PC-9 (cell line): ENCODE measurements around the gene RAD21L1. TPM values are rescaled to one million over a fixed set of nuclear protein-coding genes. Genes with fewer than 3 reads are reported as not detected.

ENCODE experiments used
- BruUV-seq: library from RNA; stranded (reverse); fragments of 400-500 nt; replicated peaks from 2 replicates; lab custom pipeline; 2021; lab: Mats Ljungman, UMichigan
- CTCF ChIA-PET: fragments of 300-600 bp; sonication (Branson Sonifier 250); formaldehyde crosslinking; loops from one replicate; lab custom pipeline; 2022; ENCODE audit warnings: antibody characterized with exemption; lab: Charles Lee
- POLR2A ChIA-PET: fragments of 300-600 bp; sonication (Branson Sonifier 250); formaldehyde crosslinking; loops from one replicate; lab custom pipeline; 2022; ENCODE audit warnings: antibody characterized with exemption; ENCODE audit not compliant: unreplicated experiment; lab: Charles Lee
- DNase-seq, 2 experiments: peaks; one replicate each; pipeline versions ENCODE4 v3.0.0 to v3.0.0-alpha.2; 2015 to 2022; ENCODE audit warnings: mixed read lengths in 1 of 2
- H2AFZ ChIP-seq: fragments of 200-600 bp; sonication (generic); 2 replicates; pipeline ENCODE4 v1.8.1; 2017; ENCODE audit warnings: antibody characterized with exemption
- H3F3A ChIP-seq: fragments of 200-600 bp; sonication (generic); 2 replicates; pipeline ENCODE4 v1.8.1; 2017; ENCODE audit warnings: antibody characterized with exemption, mild to moderate bottlenecking, low read depth; ENCODE audit not compliant: insufficient read depth
- H3K27ac ChIP-seq: fragments of 200-600 bp; sonication (generic); 2 replicates; pipeline ENCODE4 v1.6.1; 2016; ENCODE audit warnings: mixed run types
- H3K27me3 ChIP-seq: fragments of 200-600 bp; sonication (generic); 2 replicates; pipeline ENCODE4 v1.6.1; 2016; ENCODE audit warnings: low read depth, mixed run types; ENCODE audit not compliant: insufficient read depth
- H3K36me3 ChIP-seq: fragments of 200-600 bp; sonication (generic); 2 replicates; pipeline ENCODE4 v1.6.1; 2016; ENCODE audit warnings: low read depth, mixed run types
- H3K4me1 ChIP-seq: fragments of 200-600 bp; sonication (generic); replicated peaks from 2 replicates; pipeline ENCODE4 v1.6.1; 2016; ENCODE audit warnings: mixed run types; ENCODE audit not compliant: insufficient read depth
- H3K4me2 ChIP-seq: fragments of 200-600 bp; sonication (generic); 2 replicates; pipeline ENCODE4 v1.6.1; 2017; ENCODE audit warnings: mixed run types
- H3K4me3 ChIP-seq: fragments of 200-600 bp; sonication (generic); 2 replicates; pipeline ENCODE4 v1.6.1; 2016; ENCODE audit warnings: mixed run types
- H3K79me2 ChIP-seq: fragments of 200-600 bp; sonication (generic); 2 replicates; pipeline ENCODE4 v1.6.1; 2017; ENCODE audit warnings: low read depth, mixed run types
- H3K9me2 ChIP-seq: fragments of 200-600 bp; sonication (generic); 2 replicates; pipeline ENCODE4 v1.8.1; 2017; ENCODE audit warnings: mild to moderate bottlenecking; ENCODE audit not compliant: insufficient read depth
- H3K9me3 ChIP-seq: fragments of 200-600 bp; sonication (generic); 2 replicates; pipeline ENCODE4 v1.8.1; 2016; ENCODE audit warnings: low read depth; ENCODE audit not compliant: insufficient read depth
- H4K20me1 ChIP-seq: fragments of 200-600 bp; sonication (generic); 2 replicates; pipeline ENCODE4 v1.8.1; 2017; ENCODE audit not compliant: insufficient read depth
- CTCF ChIP-seq: fragments of 200-600 bp; sonication (generic); conservative IDR thresholded peaks from 2 replicates; pipeline ENCODE4 v1.6.1; 2017; ENCODE audit warnings: mixed run types, antibody characterized with exemption, mild to moderate bottlenecking, moderate library complexity
- EZH2 ChIP-seq: fragments of 200-600 bp; sonication (generic); IDR thresholded peaks from 2 replicates; pipeline ENCODE4 v1.8.0; 2017; ENCODE audit warnings: antibody characterized with exemption, low read depth
- intact Hi-C: fragments of 100-400 bp; cut with micrococcal nuclease; formaldehyde crosslinking; loops from one replicate; pipeline ENCODE4 v1.10.0; 2022; ENCODE audit not compliant: unreplicated experiment
- total RNA-seq: library from RNA; stranded (reverse); gene quantifications from 2 replicates; pipeline ENCODE4 v1.2.3, GENCODE V29; 2021

The RAD21L1 gene
- total RNA-seq, 1 experiment from 2014 or later: not detected

- no peaks in the 10 kb centered on the region for H3F3A ChIP-seq
- H3K36me3 ChIP-seq: no peaks in the 10 kb centered on the region
- no peaks in the 10 kb centered on the region for H3K9me2 ChIP-seq
- H2AFZ ChIP-seq: no peak overlapping the region
- no peaks in the 10 kb centered on the region for H3K9me3 ChIP-seq
- H3K4me2 ChIP-seq: no peak overlapping the region
- no peak overlapping the region for H3K27ac ChIP-seq
- TF ChIP-seq EZH2 (no peak), CTCF (no peak)
- no peak overlapping the region for H3K4me3 ChIP-seq
- intact Hi-C loops: no loop called here
- H3K79me2 ChIP-seq: no peaks in the 10 kb centered on the region
- BruUV-seq: no TSS peak
- CTCF ChIA-PET: interaction anchor here (1.0 kb wide), 1 partner anchor 12 kb away, joined by 3 read pairs; no protein-coding TSS in a partner anchor
- H3K4me1 ChIP-seq: no peaks in the 10 kb centered on the region; the same call in 1 of the 2 replicates
- POLR2A ChIA-PET: no interaction called here
- peaks cover 16% of the 10 kb centered on the region for H3K27me3 ChIP-seq
- H4K20me1 ChIP-seq: no peaks in the 10 kb centered on the region
- DNase-seq: no peak
Measured at GRCh38 chr20:1199212-1199873, 26.5 kb upstream of the RAD21L1 start.

- Histone ChIP-seq H4K20me1 (no peaks in the 10 kb centered on the region), H3K36me3 (no peaks in the 10 kb centered on the region), H3K27ac (no peak overlapping the region), H2AFZ (no peak overlapping the region), H3K9me2 (no peaks in the 10 kb centered on the region), H3K4me1 (no peaks in the 10 kb centered on the region; the same call in 1 of the 2 replicates), H3K9me3 (no peaks in the 10 kb centered on the region), H3K4me3 (no peak overlapping the region), H3K79me2 (no peaks in the 10 kb centered on the region), H3K4me2 (no peak overlapping the region), H3F3A (no peaks in the 10 kb centered on the region), H3K27me3 (peaks cover 16% of the 10 kb centered on the region)
- TF ChIP-seq EZH2 (no peak), CTCF (no peak)
- CTCF ChIA-PET: interaction anchor here (1.0 kb wide), 1 partner anchor 13 kb away, joined by 3 read pairs; no protein-coding TSS in a partner anchor
- intact Hi-C loops: no loop called here
- no TSS peak for BruUV-seq
- POLR2A ChIA-PET: no interaction called here
- DNase-seq: no peak
Measured at GRCh38 chr20:1199964-1200363, 25.9 kb upstream of the RAD21L1 start.

GRCh38 chr20:1202762-1203504 is 22.9 kb upstream of the RAD21L1 start, which contains the start of gene C20orf202:
C20orf202 (plus strand) TSS chr20:1203454; CDS start chr20:1203586, 132 bp downstream.
- Histone ChIP-seq H3K27ac (no peak within 1 kb of the TSS), H3K36me3 (no peaks in the 10 kb centered on the region), H3F3A (no peaks in the 10 kb centered on the region), H4K20me1 (no peaks in the 10 kb centered on the region), H3K27me3 (peaks cover 18% of the 10 kb centered on the region), H3K4me2 (no peak within 1 kb of the TSS), H2AFZ (no peak within 1 kb of the TSS), H3K4me1 (no peaks in the 10 kb centered on the region; the same call in 1 of the 2 replicates), H3K79me2 (no peaks in the 10 kb centered on the region), H3K9me3 (no peaks in the 10 kb centered on the region), H3K9me2 (no peaks in the 10 kb centered on the region), H3K4me3 (no peak within 1 kb of the TSS)
- intact Hi-C loops: no loop called here
- BruUV-seq: no TSS peak
- no peak for DNase-seq
- ChIA-PET POLR2A (no interaction called here), CTCF (interaction anchor here (0.6 kb wide), 1 partner anchor 82 kb away, joined by 4 read pairs; no protein-coding TSS in a partner anchor)
- TF ChIP-seq CTCF (no peak), EZH2 (no peak)
